ENCODE measurements around the gene ATF4. TPM values are rescaled to one million over a fixed set of nuclear protein-coding genes. Genes with fewer than 3 reads are reported as not detected.
"Not testable (repeated sequence)": the region's sequence is repeated elsewhere in the genome, so short reads cannot be mapped to it uniquely, and the experiment has no call there.

Gene ATF4
- total and polyA plus RNA-seq, 2 of the 8 experiments (the other 6 are each of a cell fraction or from before 2014, with no cell fraction given), result 553 to 704 TPM

GRCh38 chr22:39522091-39522490, 1.7 kb downstream of the ATF4 start:
- not testable (repeated sequence) for H3K18ac ChIP-seq (ENCODE audit: extremely low read depth, low read length); H4K8ac ChIP-seq (ENCODE audit: extremely low read depth, insufficient read depth, low read length); H3K27ac ChIP-seq (ENCODE audit: low read depth, low read length); H2BK15ac ChIP-seq (ENCODE audit: low read length); H2BK12ac ChIP-seq (ENCODE audit: low read depth, low read length); H3K14ac ChIP-seq (ENCODE audit: insufficient read length); FAIRE-seq; H2BK20ac ChIP-seq (ENCODE audit: low read length); H3K27me3 ChIP-seq (replicated peaks in 1 of 4; ENCODE audit: control insufficient read depth in 3 of 4, extremely low read depth in 1 of 4, insufficient read depth in 3 of 4, low read length in 3 of 4); DNase-seq (ENCODE audit: low read depth in 1 of 2, low spot score in 2 of 2); H3K4ac ChIP-seq (replicated peaks; ENCODE audit: insufficient read length, low read depth, low read length); H3K56ac ChIP-seq (replicated peaks; ENCODE audit: insufficient read length, low read depth, low read length); H3K79me1 ChIP-seq (ENCODE audit: low read depth, low read length); H3K9me3 ChIP-seq (ENCODE audit: insufficient read depth in 2 of 2, low read depth in 1 of 2, low read length in 1 of 2); H2BK120ac ChIP-seq (replicated peaks; ENCODE audit: low read depth, low read length); H2BK5ac ChIP-seq (ENCODE audit: low read depth, low read length); H3K23ac ChIP-seq (ENCODE audit: insufficient read length); H4K91ac ChIP-seq (replicated peaks; ENCODE audit: insufficient read length, low read length); H4K5ac ChIP-seq (ENCODE audit: insufficient read length, low read depth, low read length); H2AK5ac ChIP-seq (ENCODE audit: low read depth, low read length); H2AFZ ChIP-seq (ENCODE audit: low read length)
- Histone ChIP-seq H3K79me2 (ENCODE audit: control insufficient read depth in 1 of 2, insufficient read depth in 2 of 2, low read length in 2 of 2) (peaks cover 5 to 29% of the 10 kb centered on the region in 2 experiments; a peak in 3 of 4 replicates), H3K23me2 (ENCODE audit: low read depth, low read length) (peaks cover 12% of the 10 kb centered on the region), H3K36me3 (ENCODE audit: control insufficient read depth in 2 of 4, insufficient read depth in 4 of 4, low read length in 3 of 4) (peaks cover 22 to 41% (median 35%) of the 10 kb centered on the region in 4 experiments), H3K4me3 (ENCODE audit: extremely low read depth in 1 of 4, insufficient read depth in 2 of 4, low read depth in 3 of 4, low read length in 4 of 4) (peak overlapping the region; percentile 93 to 99 (median 95); a peak in 5 of 8 replicates), H4K20me1 (replicated peaks in 1 of 2; ENCODE audit: control insufficient read depth in 1 of 2, insufficient read depth in 2 of 2, low read length in 2 of 2) (peaks cover 34 to 37% of the 10 kb centered on the region in 2 experiments), H3K4me2 (ENCODE audit: insufficient read depth in 1 of 2, low read depth in 2 of 2, low read length in 2 of 2) (peak overlapping the region; percentile 87 to 88), H3K9ac (replicated peaks in 1 of 4; ENCODE audit: extremely low read depth in 1 of 4, low read depth in 3 of 4, low read length in 3 of 4) (peak overlapping the region in 1 of 4 experiments; percentile 99; a peak in 2 of 7 replicates), H3K4me1 (replicated peaks in 1 of 4; ENCODE audit: control insufficient read depth in 3 of 4, insufficient read depth in 4 of 4, low read length in 3 of 4) (peaks cover 0 to 12% (median 5%) of the 10 kb centered on the region in 4 experiments; a peak in 4 of 7 replicates)
- ChIA-PET CTCF (ENCODE audit: partially characterized antibody) (interaction anchor here (0.7 to 21.9 kb wide), 7 partner anchors 8 to 205 kb away, joined by 3 to 361 read pairs (median 3); partner anchors contain the start of gene MIEF1), POLR2A (ENCODE audit: partially characterized antibody) (interaction anchor here (0.7 to 6.6 kb wide), 26 partner anchors 8 to 469 kb away, joined by 3 to 83 read pairs (median 6); partner anchors contain the start of genes MIEF1, RPL3, RPS19BP1 and TAB1)
- 78% methylated on average over 3 of the region's 5 CpGs; no CpG with 5 or more reads in 1 of the 2 experiments for WGBS, 2 experiments (ENCODE audit: extremely low coverage in 1 of 2, insufficient coverage in 1 of 2, insufficient read length in 1 of 2, insufficient replicate concordance in 2 of 2, low coverage in 1 of 2, low lambda C conversion rate in 2 of 2, missing lambda C conversion rate in 1 of 2)

All from H1 (cell line).